Upper lobe of left lung (tissue), 4 donors: ENCODE measurements around the gene PTPN13.

ENCODE experiments used
- POLR2A ChIP-seq, 4 donors: fragments of 450-650 bp; IDR thresholded peaks; one replicate each; pipeline ENCODE4 v1.5.1; 2016 to 2017; ENCODE audit warnings: antibody characterized with exemption in 4 of 4, mild to moderate bottlenecking in 2 of 4
- TF ChIP-seq, protein P1 (sequence below), 6 experiments: fragments of 450-650 bp in 4 of 6; fragments of 200-600 bp in 2 of 6; sonication (generic) in 2 of 6; IDR thresholded peaks; one replicate each; pipeline ENCODE4 v1.5.1; 2016 to 2019; ENCODE audit warnings: antibody characterized with exemption in 6 of 6

DNA sequence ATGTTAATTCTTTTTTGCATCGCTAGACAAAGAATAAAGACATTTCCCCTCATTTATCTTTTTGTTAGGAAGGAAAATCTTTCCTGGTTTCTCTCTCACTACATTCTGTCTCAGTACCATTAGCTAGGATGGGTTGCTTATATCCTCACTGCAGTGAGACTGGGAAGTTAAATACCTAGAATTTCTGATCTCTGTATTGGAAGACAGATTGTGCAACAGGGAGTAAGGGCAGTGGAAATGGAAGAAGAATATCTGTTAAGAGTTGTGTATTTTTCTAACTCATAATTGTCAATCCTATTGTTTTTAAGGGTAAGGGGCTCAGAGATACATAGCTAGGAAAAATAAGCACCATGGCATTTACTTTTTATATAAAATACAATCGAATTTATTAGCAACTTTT, 19.6 kb downstream of the PTPN13 start:
- TF ChIP-seq, protein P1, sequence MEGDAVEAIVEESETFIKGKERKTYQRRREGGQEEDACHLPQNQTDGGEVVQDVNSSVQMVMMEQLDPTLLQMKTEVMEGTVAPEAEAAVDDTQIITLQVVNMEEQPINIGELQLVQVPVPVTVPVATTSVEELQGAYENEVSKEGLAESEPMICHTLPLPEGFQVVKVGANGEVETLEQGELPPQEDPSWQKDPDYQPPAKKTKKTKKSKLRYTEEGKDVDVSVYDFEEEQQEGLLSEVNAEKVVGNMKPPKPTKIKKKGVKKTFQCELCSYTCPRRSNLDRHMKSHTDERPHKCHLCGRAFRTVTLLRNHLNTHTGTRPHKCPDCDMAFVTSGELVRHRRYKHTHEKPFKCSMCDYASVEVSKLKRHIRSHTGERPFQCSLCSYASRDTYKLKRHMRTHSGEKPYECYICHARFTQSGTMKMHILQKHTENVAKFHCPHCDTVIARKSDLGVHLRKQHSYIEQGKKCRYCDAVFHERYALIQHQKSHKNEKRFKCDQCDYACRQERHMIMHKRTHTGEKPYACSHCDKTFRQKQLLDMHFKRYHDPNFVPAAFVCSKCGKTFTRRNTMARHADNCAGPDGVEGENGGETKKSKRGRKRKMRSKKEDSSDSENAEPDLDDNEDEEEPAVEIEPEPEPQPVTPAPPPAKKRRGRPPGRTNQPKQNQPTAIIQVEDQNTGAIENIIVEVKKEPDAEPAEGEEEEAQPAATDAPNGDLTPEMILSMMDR (IDR thresholded peaks at IDR 0.05) = no peak
- TF ChIP-seq POLR2A (IDR thresholded peaks at IDR 0.05) = no peak
